Measurements from ENCODE around the gene CPSF3.

DNA sequence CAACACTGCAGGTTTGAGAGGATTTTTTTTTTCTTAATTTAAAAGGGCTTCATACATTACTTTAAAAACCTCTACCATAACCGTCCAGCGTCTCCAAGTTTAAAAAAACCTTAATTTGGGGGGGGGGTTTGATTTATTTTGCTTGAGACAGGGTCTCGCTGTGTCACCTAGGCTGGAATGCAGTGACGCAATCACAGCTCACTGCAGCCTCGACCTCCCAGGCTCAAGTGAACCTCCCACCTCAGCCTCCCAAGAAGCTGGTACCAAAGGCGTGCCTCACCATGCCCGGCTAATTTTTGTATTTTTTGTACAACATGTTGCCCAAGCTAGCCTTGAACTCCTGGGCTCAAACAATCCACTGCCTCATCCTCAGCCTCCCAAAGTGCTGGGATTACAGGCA, 95.3 kb downstream of the CPSF3 start:
- TF ChIP-seq, protein P1, sequence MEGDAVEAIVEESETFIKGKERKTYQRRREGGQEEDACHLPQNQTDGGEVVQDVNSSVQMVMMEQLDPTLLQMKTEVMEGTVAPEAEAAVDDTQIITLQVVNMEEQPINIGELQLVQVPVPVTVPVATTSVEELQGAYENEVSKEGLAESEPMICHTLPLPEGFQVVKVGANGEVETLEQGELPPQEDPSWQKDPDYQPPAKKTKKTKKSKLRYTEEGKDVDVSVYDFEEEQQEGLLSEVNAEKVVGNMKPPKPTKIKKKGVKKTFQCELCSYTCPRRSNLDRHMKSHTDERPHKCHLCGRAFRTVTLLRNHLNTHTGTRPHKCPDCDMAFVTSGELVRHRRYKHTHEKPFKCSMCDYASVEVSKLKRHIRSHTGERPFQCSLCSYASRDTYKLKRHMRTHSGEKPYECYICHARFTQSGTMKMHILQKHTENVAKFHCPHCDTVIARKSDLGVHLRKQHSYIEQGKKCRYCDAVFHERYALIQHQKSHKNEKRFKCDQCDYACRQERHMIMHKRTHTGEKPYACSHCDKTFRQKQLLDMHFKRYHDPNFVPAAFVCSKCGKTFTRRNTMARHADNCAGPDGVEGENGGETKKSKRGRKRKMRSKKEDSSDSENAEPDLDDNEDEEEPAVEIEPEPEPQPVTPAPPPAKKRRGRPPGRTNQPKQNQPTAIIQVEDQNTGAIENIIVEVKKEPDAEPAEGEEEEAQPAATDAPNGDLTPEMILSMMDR (conservative IDR thresholded peaks at IDR 0.05), result no peak
- TF ChIP-seq EZH2 (IDR thresholded peaks at IDR 0.05; ENCODE audit: low read depth), result no peak
